OCI-LY1 (cell line): ENCODE data around the gene SIRT2.

Experiments used
- EZH2 ChIP-seq: fragments of 200-600 bp; sonication (generic), shearing (Covaris generic); IDR thresholded peaks from 2 replicates; pipeline ENCODE4 v1.8.0; 2017; ENCODE audit warnings: borderline replicate concordance, mixed run types, mild to moderate bottlenecking, antibody characterized with exemption, low read length, moderate library complexity, mixed read lengths
- TF ChIP-seq, protein P1 (sequence below): fragments of 200-600 bp; sonication (generic), shearing (Covaris generic); IDR thresholded peaks from 2 replicates; pipeline ENCODE4 v1.5.1; 2017; ENCODE audit warnings: mild to moderate bottlenecking, antibody characterized with exemption, low read length, moderate library complexity, mixed read lengths

DNA sequence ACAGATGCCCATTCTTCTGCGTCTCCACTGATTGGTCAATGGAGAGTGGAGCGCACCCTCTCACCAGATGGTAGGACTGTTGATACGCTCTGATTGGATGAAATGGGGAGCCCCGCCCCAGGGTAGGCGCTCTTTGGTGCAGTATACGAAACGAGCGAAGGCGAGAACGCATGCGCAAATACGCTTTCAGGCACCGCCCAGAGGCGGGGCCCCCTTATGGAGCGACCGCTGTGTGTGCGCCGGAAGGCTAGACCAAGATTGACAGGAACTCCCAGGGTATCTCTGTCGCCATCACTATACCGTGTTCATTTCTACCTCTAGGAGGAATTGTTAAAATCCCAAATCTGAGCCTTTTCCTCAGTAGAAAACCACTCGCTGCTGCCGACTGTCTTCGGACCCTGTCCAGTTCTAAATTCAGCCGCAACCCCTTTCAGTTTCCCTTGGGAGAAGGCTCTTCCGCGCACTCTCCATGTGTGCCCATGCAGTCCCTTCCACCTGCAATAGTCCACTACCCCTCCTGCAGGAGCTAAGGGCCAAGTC lies 48.9 kb downstream of the SIRT2 start:
- TF ChIP-seq, protein P1, sequence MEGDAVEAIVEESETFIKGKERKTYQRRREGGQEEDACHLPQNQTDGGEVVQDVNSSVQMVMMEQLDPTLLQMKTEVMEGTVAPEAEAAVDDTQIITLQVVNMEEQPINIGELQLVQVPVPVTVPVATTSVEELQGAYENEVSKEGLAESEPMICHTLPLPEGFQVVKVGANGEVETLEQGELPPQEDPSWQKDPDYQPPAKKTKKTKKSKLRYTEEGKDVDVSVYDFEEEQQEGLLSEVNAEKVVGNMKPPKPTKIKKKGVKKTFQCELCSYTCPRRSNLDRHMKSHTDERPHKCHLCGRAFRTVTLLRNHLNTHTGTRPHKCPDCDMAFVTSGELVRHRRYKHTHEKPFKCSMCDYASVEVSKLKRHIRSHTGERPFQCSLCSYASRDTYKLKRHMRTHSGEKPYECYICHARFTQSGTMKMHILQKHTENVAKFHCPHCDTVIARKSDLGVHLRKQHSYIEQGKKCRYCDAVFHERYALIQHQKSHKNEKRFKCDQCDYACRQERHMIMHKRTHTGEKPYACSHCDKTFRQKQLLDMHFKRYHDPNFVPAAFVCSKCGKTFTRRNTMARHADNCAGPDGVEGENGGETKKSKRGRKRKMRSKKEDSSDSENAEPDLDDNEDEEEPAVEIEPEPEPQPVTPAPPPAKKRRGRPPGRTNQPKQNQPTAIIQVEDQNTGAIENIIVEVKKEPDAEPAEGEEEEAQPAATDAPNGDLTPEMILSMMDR = peak; percentile 17; the same call in 1 of the 2 replicates
- no peak for TF ChIP-seq EZH2
